H1 (cell line): ENCODE results near the gene INPPL1.

Experiments
- POLR2A ChIP-seq, 2 experiments: IDR thresholded peaks; 1 replicate in 1 of 2; 2 replicates in 1 of 2; pipeline ENCODE4 v1.6.1; 2011; ENCODE audit warnings: low read depth in 2 of 2, low read length in 2 of 2, mild to moderate bottlenecking in 2 of 2; ENCODE audit errors: control extremely low read depth in 1 of 2
- POLR2AphosphoS5 ChIP-seq: IDR thresholded peaks from 2 replicates; pipeline ENCODE4 v1.6.1; 2011; ENCODE audit warnings: low read depth, low read length
- SIN3A ChIP-seq, 2 experiments: IDR thresholded peaks in 1 of 2; conservative IDR thresholded peaks in 1 of 2; 2 replicates each; pipeline ENCODE4 v1.6.1; 2011 to 2012; ENCODE audit warnings: low read length in 2 of 2, improper control_type of control experiment in 1 of 2, low read depth in 1 of 2, mild to moderate bottlenecking in 1 of 2
- SP2 ChIP-seq: IDR thresholded peaks from 2 replicates; pipeline ENCODE4 v1.6.1; 2012; ENCODE audit warnings: mild to moderate bottlenecking, low read length, inconsistent platforms
- TF ChIP-seq, protein P1 (sequence below), 3 experiments: IDR thresholded peaks; 1 replicate in 2 of 3; 2 replicates in 1 of 3; pipeline versions ENCODE4 v1.5.1 to v1.6.1; 2011; ENCODE audit warnings: low read length in 3 of 3, mild to moderate bottlenecking in 3 of 3, inconsistent platforms in 2 of 3, low read depth in 1 of 3, moderate library complexity in 1 of 3; ENCODE audit not compliant: insufficient read depth in 1 of 3; ENCODE audit errors: control extremely low read depth in 1 of 3

DNA sequence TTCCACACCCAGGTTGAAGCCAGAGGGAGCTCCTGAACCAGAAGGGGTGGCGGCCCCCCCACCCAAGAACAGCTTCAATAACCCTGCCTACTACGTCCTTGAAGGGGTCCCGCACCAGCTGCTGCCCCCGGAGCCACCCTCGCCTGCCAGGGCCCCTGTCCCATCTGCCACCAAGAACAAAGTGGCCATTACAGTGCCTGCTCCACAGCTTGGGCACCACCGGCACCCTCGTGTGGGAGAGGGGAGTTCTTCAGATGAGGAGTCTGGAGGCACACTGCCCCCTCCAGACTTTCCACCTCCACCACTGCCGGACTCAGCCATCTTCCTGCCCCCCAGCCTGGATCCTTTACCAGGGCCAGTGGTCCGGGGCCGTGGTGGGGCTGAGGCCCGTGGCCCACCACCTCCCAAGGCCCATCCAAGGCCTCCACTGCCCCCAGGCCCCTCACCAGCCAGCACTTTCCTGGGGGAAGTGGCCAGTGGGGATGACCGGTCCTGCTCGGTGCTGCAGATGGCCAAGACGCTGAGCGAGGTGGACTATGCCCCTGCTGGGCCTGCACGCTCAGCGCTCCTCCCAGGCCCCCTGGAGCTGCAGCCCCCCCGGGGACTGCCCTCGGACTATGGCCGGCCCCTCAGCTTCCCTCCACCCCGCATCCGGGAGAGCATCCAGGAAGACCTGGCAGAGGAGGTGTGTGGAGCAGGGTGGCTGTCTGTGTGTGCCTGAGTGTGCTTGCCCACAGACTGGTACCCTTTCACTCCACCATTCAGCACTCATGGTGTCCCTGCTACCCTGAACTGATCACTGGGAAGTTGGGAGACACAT is 12.8 kb downstream of the INPPL1 start:
- no peak for TF ChIP-seq SP2
- no peak for TF ChIP-seq POLR2AphosphoS5
- TF ChIP-seq SIN3A (conservative IDR thresholded peaks at IDR 0.05 in 1 of 2, IDR thresholded peaks at IDR 0.05 in 1 of 2; ENCODE audit: low read depth in 1 of 2, low read length in 2 of 2): no peak
- TF ChIP-seq, protein P1, sequence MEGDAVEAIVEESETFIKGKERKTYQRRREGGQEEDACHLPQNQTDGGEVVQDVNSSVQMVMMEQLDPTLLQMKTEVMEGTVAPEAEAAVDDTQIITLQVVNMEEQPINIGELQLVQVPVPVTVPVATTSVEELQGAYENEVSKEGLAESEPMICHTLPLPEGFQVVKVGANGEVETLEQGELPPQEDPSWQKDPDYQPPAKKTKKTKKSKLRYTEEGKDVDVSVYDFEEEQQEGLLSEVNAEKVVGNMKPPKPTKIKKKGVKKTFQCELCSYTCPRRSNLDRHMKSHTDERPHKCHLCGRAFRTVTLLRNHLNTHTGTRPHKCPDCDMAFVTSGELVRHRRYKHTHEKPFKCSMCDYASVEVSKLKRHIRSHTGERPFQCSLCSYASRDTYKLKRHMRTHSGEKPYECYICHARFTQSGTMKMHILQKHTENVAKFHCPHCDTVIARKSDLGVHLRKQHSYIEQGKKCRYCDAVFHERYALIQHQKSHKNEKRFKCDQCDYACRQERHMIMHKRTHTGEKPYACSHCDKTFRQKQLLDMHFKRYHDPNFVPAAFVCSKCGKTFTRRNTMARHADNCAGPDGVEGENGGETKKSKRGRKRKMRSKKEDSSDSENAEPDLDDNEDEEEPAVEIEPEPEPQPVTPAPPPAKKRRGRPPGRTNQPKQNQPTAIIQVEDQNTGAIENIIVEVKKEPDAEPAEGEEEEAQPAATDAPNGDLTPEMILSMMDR (IDR thresholded peaks at IDR 0.05; ENCODE audit: control extremely low read depth in 1 of 3, insufficient read depth in 1 of 3, low read depth in 1 of 3, low read length in 3 of 3): peak in 1 of 3 experiments; percentile 26; a peak in 1 of 4 replicates
- no peak for TF ChIP-seq POLR2A (IDR thresholded peaks at IDR 0.05; ENCODE audit: control extremely low read depth in 1 of 2, low read depth in 2 of 2, low read length in 2 of 2)
